ENCODE data around the gene ATG4B. TPM values are rescaled to one million over a fixed set of nuclear protein-coding genes. Genes with fewer than 3 reads are reported as not detected.

The ATG4B gene
- total and polyA plus RNA-seq, 7 experiments from 2014 or later: 49.7 to 131 (median 91.5) TPM

DNA sequence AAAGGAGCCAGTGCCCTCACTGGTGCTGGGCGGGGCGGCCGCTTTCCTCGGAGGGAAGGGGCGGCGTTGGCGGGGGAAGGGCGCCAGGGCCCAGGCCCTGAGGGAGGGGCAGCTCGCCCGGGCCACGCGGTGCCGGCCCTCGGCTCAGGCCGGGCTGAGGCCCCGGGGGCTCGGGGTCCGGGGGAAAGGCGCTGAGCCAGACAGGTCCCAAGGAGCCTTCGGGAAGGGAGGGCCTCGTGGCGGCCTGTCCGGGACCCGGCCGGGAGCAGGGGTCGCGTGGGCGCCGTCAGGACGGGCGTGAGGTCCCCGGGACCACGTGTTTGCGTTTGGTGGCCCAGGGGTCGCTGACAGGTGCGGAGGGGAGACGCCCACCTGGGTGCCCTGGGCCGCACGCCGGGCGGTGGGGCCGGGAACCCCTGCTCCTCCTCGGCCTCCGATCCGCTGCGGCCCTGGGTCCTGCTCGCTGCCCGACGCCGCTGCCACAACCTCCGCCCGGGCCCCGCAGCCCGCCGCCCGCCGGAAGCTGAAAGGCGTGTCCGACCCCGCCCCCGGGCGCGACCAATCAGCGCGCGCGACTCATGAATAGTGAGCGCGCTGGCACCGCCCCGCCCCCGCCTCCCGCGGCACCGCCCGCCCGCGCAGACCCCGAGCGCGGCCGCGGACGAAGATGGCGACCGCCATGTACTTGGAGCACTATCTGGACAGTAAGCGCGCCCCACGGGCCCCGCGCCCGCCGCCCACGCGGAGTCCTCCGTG is 64.1 kb downstream of the ATG4B start, which contains the start of gene ING5:
ING5 (plus strand) TSS at position 641 of the 756 bp plus-strand sequence; CDS start at position 668, 27 bp downstream.
- H3K36me3 ChIP-seq (ENCODE audit: control insufficient read depth in 2 of 3, insufficient read depth in 3 of 3, low read length in 3 of 3): peaks cover 0 to 12% (median 4%) of the 10 kb centered on the region in 3 experiments
- Mint-ChIP-seq H3K27me3 (no peaks in the 10 kb centered on the region), H3K4me3 (peak within 1 kb of the TSS; percentile 75 to 92 (median 88)), H3K36me3 (peaks cover 6 to 18% (median 11%) of the 10 kb centered on the region in 5 donors), H3K4me1 (peaks cover 11 to 39% (median 26%) of the 10 kb centered on the region in 7 donors), H3K9me3 (peaks cover 0 to 4% (median 0%) of the 10 kb centered on the region in 11 donors), H3K27ac (peak within 1 kb of the TSS; percentile 75 to 95 (median 90))
- ChIA-PET CTCF (interaction anchor here (0.7 to 2.7 kb wide), 6 partner anchors 13 to 474 kb away, joined by 3 to 12 read pairs (median 4); partner anchors contain the start of genes D2HGDH and DTYMK), POLR2A (interaction anchor here (0.6 to 6.3 kb wide), 17 partner anchors 10 to 1135 kb away, joined by 3 to 86 read pairs (median 5); partner anchors contain the start of genes D2HGDH and DTYMK)
- H3K27me3 ChIP-seq (ENCODE audit: control insufficient read depth in 2 of 2, insufficient read depth in 2 of 2, low read length in 2 of 2): no peaks in the 10 kb centered on the region
- peak within 1 kb of the TSS; percentile 75 for H3K27ac ChIP-seq (ENCODE audit: low read depth, low read length)
- DNase-seq: peak; percentile 90 to 99 (median 96)
- H3K9me3 ChIP-seq (ENCODE audit: control insufficient read depth in 2 of 3, low read length in 3 of 3): no peaks in the 10 kb centered on the region
- peaks cover 7 to 12% of the 10 kb centered on the region in 2 donors for H3K4me1 ChIP-seq (ENCODE audit: control insufficient read depth in 2 of 2, insufficient read depth in 2 of 2, low read length in 2 of 2)
- intact Hi-C loops (cut with micrococcal nuclease): loop anchor here (1.0 to 10.0 kb wide), 13 partner anchors 15 to 1137 kb away; partner anchors contain the start of genes D2HGDH (in 2 of the 2), DTYMK (in 2 of the 2), FARP2 (in 2 of the 2) and HDLBP (in 2 of the 2)
- H3K4me3 ChIP-seq (ENCODE audit: low read length): peak within 1 kb of the TSS; percentile 74
- ATAC-seq: peak; percentile 85

GRCh38 chr2:241702155-241703031 is 64.9 kb downstream of the ATG4B start:
- peaks cover 7 to 12% of the 10 kb centered on the region in 2 donors for H3K4me1 ChIP-seq (ENCODE audit: control insufficient read depth in 2 of 2, insufficient read depth in 2 of 2, low read length in 2 of 2)
- H3K36me3 ChIP-seq (ENCODE audit: control insufficient read depth in 2 of 3, insufficient read depth in 3 of 3, low read length in 3 of 3): peaks cover 2 to 20% (median 4%) of the 10 kb centered on the region in 3 experiments
- H3K4me3 ChIP-seq (ENCODE audit: low read length): peak overlapping the region; percentile 74
- intact Hi-C loops (cut with micrococcal nuclease): loop anchor here (1.0 to 10.0 kb wide), 13 partner anchors 16 to 1138 kb away; partner anchors contain the start of genes D2HGDH (in 2 of the 2), HDLBP (in 2 of the 2), SEPTIN2 (in 2 of the 2) and ATG4B (in 1 of the 2)
- peak overlapping the region; percentile 75 to 87 (median 82) for H3K27ac Mint-ChIP-seq
- peaks cover 0 to 7% (median 0%) of the 10 kb centered on the region in 11 donors for H3K9me3 Mint-ChIP-seq
- peaks cover 11 to 38% (median 26%) of the 10 kb centered on the region in 7 donors for H3K4me1 Mint-ChIP-seq
- peaks cover 6 to 26% (median 17%) of the 10 kb centered on the region in 5 donors for H3K36me3 Mint-ChIP-seq
- CTCF ChIA-PET: interaction anchor here (1.0 to 2.7 kb wide), 5 partner anchors 14 to 176 kb away, joined by 4 to 12 read pairs (median 5); partner anchors contain the start of genes D2HGDH and DTYMK
- H3K27me3 Mint-ChIP-seq: no peaks in the 10 kb centered on the region
- peak overlapping the region; percentile 74 to 89 (median 84) for H3K4me3 Mint-ChIP-seq
- DNase-seq (peak; percentile 83 to 92 (median 89)), ATAC-seq (peak; percentile 89)
- peak overlapping the region; percentile 75 for H3K27ac ChIP-seq (ENCODE audit: low read depth, low read length)
- POLR2A ChIA-PET: interaction anchor here (0.6 to 6.3 kb wide), 16 partner anchors 11 to 1136 kb away, joined by 3 to 86 read pairs (median 5); partner anchors contain the start of genes D2HGDH and DTYMK
- H3K27me3 ChIP-seq (ENCODE audit: control insufficient read depth in 2 of 2, insufficient read depth in 2 of 2, low read length in 2 of 2): no peaks in the 10 kb centered on the region
- H3K9me3 ChIP-seq (ENCODE audit: control insufficient read depth in 2 of 3, low read length in 3 of 3): no peaks in the 10 kb centered on the region

DNA sequence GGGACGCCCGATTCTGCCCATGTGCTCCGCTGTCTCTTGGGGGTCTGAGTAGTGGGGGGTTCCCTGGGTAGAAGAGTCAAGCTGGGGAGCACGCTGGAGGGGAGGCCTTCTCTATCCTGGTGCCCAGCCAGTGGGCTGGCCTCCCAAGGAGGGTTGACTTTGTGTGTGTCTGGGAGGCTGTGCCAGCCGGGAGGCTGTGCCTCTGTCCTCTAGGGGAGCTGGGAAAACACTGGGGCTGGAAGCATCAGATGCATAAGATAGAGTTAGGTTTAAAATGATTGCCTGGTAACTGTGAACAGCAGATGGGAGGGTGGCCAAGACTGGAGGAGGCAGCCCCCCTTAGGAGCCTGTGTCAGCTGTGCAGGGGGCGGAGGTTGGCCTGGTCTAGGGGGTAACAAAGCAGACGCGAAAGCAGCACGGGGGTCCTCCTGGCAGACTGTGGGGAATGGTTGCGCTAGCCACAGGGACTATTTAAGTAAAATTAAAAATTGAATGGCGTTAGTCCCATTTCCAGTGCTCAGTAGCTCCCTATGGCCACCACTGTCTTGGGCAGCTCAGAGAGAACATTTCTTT is 65.6 kb downstream of the ATG4B start:
- H3K27ac Mint-ChIP-seq: peak overlapping the region; percentile 65 to 87 (median 80)
- POLR2A ChIA-PET: interaction anchor here (0.6 to 6.3 kb wide), 6 partner anchors 15 to 182 kb away, joined by 3 to 86 read pairs (median 10); partner anchors contain the start of genes D2HGDH and DTYMK
- Histone ChIP-seq H3K9me3 (ENCODE audit: control insufficient read depth in 2 of 3, low read length in 3 of 3) (no peaks in the 10 kb centered on the region), H3K27me3 (ENCODE audit: control insufficient read depth in 2 of 2, insufficient read depth in 2 of 2, low read length in 2 of 2) (no peaks in the 10 kb centered on the region), H3K27ac (ENCODE audit: low read depth, low read length) (peak overlapping the region; percentile 73), H3K36me3 (ENCODE audit: control insufficient read depth in 2 of 3, insufficient read depth in 3 of 3, low read length in 3 of 3) (peaks cover 4 to 27% (median 7%) of the 10 kb centered on the region in 3 experiments), H3K4me3 (ENCODE audit: low read length) (peak overlapping the region; percentile 74), H3K4me1 (ENCODE audit: control insufficient read depth in 2 of 2, insufficient read depth in 2 of 2, low read length in 2 of 2) (peaks cover 7 to 12% of the 10 kb centered on the region in 2 donors)
- CTCF ChIA-PET: interaction anchor here (0.6 to 2.7 kb wide), 4 partner anchors 14 to 600 kb away, joined by 3 to 12 read pairs (median 6); partner anchors contain the start of gene DTYMK
- no peak for ATAC-seq
- H3K36me3 Mint-ChIP-seq: peaks cover 6 to 31% (median 17%) of the 10 kb centered on the region in 5 donors
- H3K4me3 Mint-ChIP-seq: peak overlapping the region; percentile 74 to 89 (median 84)
- intact Hi-C loops (cut with micrococcal nuclease): loop anchor here (2.0 to 10.0 kb wide), 5 partner anchors 92 to 1138 kb away; partner anchors contain the start of genes DUSP28 (in 1 of the 2), PPP1R7 (in 1 of the 2) and RNPEPL1 (in 1 of the 2)
- peaks cover 11 to 35% (median 26%) of the 10 kb centered on the region in 7 donors for H3K4me1 Mint-ChIP-seq
- H3K9me3 Mint-ChIP-seq: peaks cover 0 to 8% (median 0%) of the 10 kb centered on the region in 11 donors
- DNase-seq: no peak
- no peaks in the 10 kb centered on the region for H3K27me3 Mint-ChIP-seq

- intact Hi-C loops (cut with micrococcal nuclease): loop anchor here (10.0 kb wide), 2 partner anchors 552 to 1142 kb away; partner anchors contain the start of genes DUSP28 (in 1 of the 2), PPP1R7 (in 1 of the 2) and RNPEPL1 (in 1 of the 2)
- Histone ChIP-seq H3K27ac (ENCODE audit: low read depth, low read length) (no peak overlapping the region), H3K27me3 (ENCODE audit: control insufficient read depth in 2 of 2, insufficient read depth in 2 of 2, low read length in 2 of 2) (no peaks in the 10 kb centered on the region), H3K36me3 (ENCODE audit: control insufficient read depth in 2 of 3, insufficient read depth in 3 of 3, low read length in 3 of 3) (peaks cover 15 to 56% (median 20%) of the 10 kb centered on the region in 3 experiments), H3K4me1 (ENCODE audit: control insufficient read depth in 2 of 2, insufficient read depth in 2 of 2, low read length in 2 of 2) (peaks cover 7 to 12% of the 10 kb centered on the region in 2 donors), H3K4me3 (ENCODE audit: low read length) (no peak overlapping the region), H3K9me3 (ENCODE audit: control insufficient read depth in 2 of 3, low read length in 3 of 3) (no peaks in the 10 kb centered on the region)
- DNase-seq (no peak), ATAC-seq (no peak)
- Mint-ChIP-seq H3K27ac (peak overlapping the region in 1 of 9 donors; percentile 38), H3K9me3 (peaks cover 0 to 10% (median 0%) of the 10 kb centered on the region in 11 donors), H3K27me3 (no peaks in the 10 kb centered on the region), H3K4me1 (peaks cover 12 to 33% (median 23%) of the 10 kb centered on the region in 7 donors), H3K4me3 (no peak overlapping the region), H3K36me3 (peaks cover 19 to 52% (median 34%) of the 10 kb centered on the region in 5 donors)
- ChIA-PET CTCF (interaction anchor here (1.5 kb wide), 1 partner anchor 25 kb away, joined by 4 read pairs; no protein-coding TSS in a partner anchor), POLR2A (interaction anchor here (0.8 kb wide), 1 partner anchor 9 kb away, joined by 3 read pairs; no protein-coding TSS in a partner anchor)
These were observed 69.0 kb downstream of the ATG4B start for GRCh38 chr2:241706537-241706936.

DNA sequence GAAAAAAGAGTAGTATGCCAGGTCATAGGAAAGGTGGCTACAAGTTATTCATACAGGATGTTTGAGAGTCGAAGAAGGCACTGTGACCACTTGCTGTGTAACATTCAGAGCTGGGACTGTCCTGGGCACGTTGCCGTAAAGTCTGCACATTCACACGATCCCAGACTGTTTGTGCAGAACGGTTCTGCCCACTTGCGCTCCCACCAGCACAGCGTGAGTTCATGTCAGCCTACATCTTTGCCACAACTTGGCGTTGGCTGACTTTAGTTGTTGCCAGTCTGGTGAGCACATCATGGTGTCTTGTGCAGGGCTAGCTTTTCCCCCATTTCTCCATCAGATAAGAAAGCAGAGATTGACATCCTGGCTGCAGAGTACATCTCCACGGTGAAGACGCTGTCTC is 71.4 kb downstream of the ATG4B start:
- no peak overlapping the region for H3K27ac Mint-ChIP-seq
- POLR2A ChIA-PET: no interaction called here
- CTCF ChIA-PET: no interaction called here
- H3K4me1 ChIP-seq (ENCODE audit: control insufficient read depth in 2 of 2, insufficient read depth in 2 of 2, low read length in 2 of 2): no peaks in the 10 kb centered on the region
- H3K36me3 Mint-ChIP-seq: peaks cover 19 to 65% (median 36%) of the 10 kb centered on the region in 5 donors
- H3K9me3 Mint-ChIP-seq: peaks cover 0 to 10% (median 0%) of the 10 kb centered on the region in 11 donors
- H3K4me3 ChIP-seq (ENCODE audit: low read length): no peak overlapping the region
- H3K36me3 ChIP-seq (ENCODE audit: control insufficient read depth in 2 of 3, insufficient read depth in 3 of 3, low read length in 3 of 3): peaks cover 16 to 75% (median 28%) of the 10 kb centered on the region in 3 experiments
- intact Hi-C loops (cut with micrococcal nuclease): loop anchor here (10.0 kb wide), 2 partner anchors 554 to 1144 kb away; partner anchors contain the start of genes DUSP28 (in 1 of the 2), PPP1R7 (in 1 of the 2) and RNPEPL1 (in 1 of the 2)
- no peak overlapping the region for H3K27ac ChIP-seq (ENCODE audit: low read depth, low read length)
- ATAC-seq (no peak), DNase-seq (no peak)
- no peaks in the 10 kb centered on the region for H3K27me3 ChIP-seq (ENCODE audit: control insufficient read depth in 2 of 2, insufficient read depth in 2 of 2, low read length in 2 of 2)
- peaks cover under 1 to 22% (median 12%) of the 10 kb centered on the region in 7 donors for H3K4me1 Mint-ChIP-seq
- no peaks in the 10 kb centered on the region for H3K27me3 Mint-ChIP-seq
- H3K4me3 Mint-ChIP-seq: no peak overlapping the region
- no peaks in the 10 kb centered on the region for H3K9me3 ChIP-seq (ENCODE audit: control insufficient read depth in 2 of 3, low read length in 3 of 3)

Data from naive thymus-derived CD4-positive, alpha-beta T cell (primary cell).